Liver (tissue), 3 donors: Measurements from ENCODE around the gene TRAPPC6A.

Experiments
- EGR1 ChIP-seq, 2 donors: IDR thresholded peaks; 2 replicates each; pipeline ENCODE4 v1.6.1; 2016 to 2018; ENCODE audit warnings: antibody characterized with exemption in 2 of 2, low read depth in 2 of 2
- GABPA ChIP-seq, 2 donors: IDR thresholded peaks in 1 of 2; conservative IDR thresholded peaks in 1 of 2; 2 replicates each; pipeline ENCODE4 v1.6.1; 2016; ENCODE audit warnings: antibody characterized with exemption in 2 of 2, mild to moderate bottlenecking in 1 of 2, moderate library complexity in 1 of 2
- RAD21 ChIP-seq, 2 donors: IDR thresholded peaks; 2 replicates each; pipeline ENCODE4 v1.6.1; 2016; ENCODE audit warnings: antibody characterized with exemption in 2 of 2, mild to moderate bottlenecking in 2 of 2
- TF ChIP-seq, protein P1 (sequence below): fragments of 150-350 bp; IDR thresholded peaks from 2 replicates; pipeline ENCODE4 v1.5.1; 2017; ENCODE audit warnings: improper control_type of control experiment, low read depth, low read length; ENCODE audit not compliant: missing input control
- TF ChIP-seq, protein P2 (sequence below): IDR thresholded peaks from 2 replicates; pipeline ENCODE4 v1.6.1; 2016; ENCODE audit warnings: antibody characterized with exemption
- donor health status: healthy.
- donor health status: healthy.

DNA sequence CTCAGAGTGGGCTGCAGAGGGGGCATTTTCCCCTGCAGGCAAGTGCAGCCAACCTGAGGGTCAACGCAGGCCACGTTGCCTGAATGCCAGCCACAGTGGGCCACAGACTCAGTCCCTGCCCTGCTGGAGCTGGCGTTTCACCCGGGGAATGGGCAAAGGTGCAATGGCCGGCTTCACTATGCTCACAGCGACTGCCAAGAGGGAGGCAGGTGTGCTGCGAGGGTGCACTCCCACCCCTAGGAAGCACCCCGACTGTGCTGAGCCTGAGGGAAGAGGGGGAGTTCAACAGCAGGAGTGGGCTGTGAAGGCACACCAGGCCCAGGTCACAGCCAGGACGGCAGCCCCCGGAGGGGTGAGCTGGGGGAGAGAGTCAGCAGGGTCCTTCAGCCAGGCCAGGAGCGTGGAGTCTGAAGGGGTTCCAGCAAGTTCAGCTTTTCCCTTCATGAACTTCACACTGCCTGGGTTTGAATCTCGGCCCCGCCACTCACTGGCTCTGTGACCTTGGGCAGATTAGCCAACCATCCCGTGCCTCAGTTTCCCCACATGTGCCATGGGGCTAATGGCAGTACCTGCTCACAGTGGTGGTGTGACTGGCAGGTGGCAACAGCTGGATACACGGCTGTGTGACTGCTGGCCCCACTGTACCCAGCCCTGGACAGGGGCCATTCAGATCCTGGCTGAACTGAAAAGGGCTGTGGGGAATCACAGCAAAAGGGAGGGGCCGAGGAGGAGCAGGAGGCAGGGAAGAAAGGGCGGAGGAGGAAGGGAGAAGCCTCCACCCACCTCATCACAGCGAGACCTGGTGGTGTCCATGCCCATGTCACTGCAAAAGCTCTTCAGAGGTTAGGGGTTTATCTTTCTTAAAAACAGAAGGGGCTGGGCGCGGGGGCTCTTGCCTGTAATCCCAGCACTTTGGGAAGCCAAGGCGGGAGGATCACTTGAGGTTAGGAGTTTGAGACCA lies 7.6 kb downstream of the TRAPPC6A start:
- TF ChIP-seq, protein P1, sequence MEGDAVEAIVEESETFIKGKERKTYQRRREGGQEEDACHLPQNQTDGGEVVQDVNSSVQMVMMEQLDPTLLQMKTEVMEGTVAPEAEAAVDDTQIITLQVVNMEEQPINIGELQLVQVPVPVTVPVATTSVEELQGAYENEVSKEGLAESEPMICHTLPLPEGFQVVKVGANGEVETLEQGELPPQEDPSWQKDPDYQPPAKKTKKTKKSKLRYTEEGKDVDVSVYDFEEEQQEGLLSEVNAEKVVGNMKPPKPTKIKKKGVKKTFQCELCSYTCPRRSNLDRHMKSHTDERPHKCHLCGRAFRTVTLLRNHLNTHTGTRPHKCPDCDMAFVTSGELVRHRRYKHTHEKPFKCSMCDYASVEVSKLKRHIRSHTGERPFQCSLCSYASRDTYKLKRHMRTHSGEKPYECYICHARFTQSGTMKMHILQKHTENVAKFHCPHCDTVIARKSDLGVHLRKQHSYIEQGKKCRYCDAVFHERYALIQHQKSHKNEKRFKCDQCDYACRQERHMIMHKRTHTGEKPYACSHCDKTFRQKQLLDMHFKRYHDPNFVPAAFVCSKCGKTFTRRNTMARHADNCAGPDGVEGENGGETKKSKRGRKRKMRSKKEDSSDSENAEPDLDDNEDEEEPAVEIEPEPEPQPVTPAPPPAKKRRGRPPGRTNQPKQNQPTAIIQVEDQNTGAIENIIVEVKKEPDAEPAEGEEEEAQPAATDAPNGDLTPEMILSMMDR, result no peak
- TF ChIP-seq EGR1 (IDR thresholded peaks at IDR 0.05; ENCODE audit: low read depth in 2 of 2) (no peak), RAD21 (IDR thresholded peaks at IDR 0.05) (no peak), GABPA (IDR thresholded peaks at IDR 0.05 in 1 of 2, conservative IDR thresholded peaks at IDR 0.05 in 1 of 2) (no peak)
- TF ChIP-seq, protein P2, sequence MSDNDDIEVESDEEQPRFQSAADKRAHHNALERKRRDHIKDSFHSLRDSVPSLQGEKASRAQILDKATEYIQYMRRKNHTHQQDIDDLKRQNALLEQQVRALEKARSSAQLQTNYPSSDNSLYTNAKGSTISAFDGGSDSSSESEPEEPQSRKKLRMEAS, result no peak
